GM11168 (cell line): Measurements from ENCODE around the gene CLTB.

Experiments
- in situ Hi-C: fragments of 300-500 bp; cut with MboI; formaldehyde crosslinking; loops from one replicate; pipeline ENCODE4 v1.12.0; 2022; ENCODE audit warnings: low sequenced_read_pairs; ENCODE audit not compliant: unreplicated experiment

The CLTB gene

DNA sequence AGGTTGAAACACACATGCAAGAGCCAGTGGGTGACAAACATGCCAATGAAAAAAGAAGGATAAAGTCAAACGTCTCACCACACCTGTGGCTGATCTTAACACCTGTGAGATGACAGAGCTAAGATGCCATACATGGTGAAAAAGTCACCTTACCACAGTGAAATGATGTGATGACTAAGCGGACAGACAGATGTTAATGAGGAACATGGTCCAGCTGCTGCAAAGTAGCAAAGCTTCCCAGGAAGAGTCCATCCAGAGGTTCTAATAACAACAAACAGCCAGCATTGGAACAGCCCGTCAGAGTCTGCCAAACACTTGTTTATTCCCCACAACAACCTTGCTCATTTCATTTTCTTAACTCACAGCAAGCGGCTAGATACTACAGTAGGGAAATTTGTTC lies 56.7 kb downstream of the CLTB start:
- in situ Hi-C loops = no loop called here

DNA sequence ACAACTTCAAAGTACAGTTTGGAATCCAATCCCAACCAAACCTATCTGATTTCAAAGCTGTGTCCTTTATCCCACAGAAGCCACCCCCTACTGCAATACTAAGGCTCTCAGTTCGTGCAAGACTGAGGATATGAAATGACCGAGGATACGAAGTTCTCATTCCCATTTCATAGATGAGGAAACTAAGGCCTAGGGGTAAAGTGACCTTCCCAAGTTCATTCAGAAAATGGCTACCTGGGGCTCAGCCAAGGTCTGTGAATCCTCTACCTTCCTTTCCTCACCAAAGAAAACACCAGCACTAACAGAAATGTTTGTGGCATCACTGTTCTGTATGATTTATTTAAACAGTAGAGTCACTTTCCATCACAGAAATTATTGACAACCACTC lies 60.2 kb downstream of the CLTB start:
- in situ Hi-C loops = no loop called here

DNA sequence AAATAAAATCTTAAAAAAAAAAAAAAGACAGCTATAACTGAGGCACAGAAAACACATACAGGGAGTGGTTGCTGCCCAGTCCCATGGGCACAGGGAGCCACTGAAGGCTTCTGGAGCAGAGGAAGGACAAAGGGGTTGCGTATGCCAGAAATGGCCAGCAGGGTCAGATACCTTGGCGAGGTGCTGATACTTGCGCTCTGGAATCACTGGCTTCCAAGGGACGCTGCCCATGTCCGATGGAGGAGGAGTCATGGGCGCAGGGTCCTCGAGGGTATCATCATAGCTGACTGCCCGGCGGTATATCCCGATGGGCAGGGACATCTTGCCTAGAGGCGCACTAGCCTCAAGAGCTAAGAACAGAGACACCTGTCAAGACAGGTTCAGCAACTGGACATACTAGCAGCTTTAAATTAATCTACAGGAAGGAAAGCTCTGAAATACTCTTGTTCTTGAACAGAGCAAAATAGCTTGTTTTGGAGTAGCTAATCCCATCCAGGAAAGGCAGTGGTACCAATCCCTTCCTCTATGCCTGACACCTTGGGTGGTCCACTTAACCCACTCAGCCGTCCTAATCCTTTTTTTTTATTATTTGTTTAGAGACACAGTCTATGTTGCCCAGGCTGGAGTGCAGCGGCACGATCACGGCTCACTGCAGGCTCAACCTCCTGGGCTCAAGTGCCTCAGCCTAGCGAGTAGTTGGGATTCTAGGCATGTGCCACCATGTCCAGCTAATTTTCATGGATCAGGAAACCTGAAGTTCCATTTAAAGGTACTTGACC lies 60.8 kb downstream of the CLTB start:
- in situ Hi-C loops = no loop called here

DNA sequence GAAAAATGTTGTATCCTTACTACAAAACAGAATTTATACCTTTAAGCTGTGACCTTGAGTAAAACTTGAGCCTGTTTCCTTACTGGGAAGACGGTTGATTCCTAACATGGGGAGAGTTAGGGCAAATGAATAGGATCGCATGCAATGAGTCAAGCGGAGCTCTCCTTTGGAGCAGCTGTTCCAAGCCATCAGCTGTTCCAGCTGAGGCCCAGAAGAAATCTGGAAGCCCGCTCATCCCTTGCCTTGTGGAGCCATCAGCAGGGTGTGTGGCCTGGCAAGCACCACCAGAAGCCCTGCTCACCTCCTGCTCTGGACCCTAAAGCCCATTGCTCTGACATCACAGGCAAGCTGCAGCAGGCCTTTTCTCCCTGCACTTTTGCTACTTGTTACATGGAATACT lies 62.8 kb downstream of the CLTB start:
- in situ Hi-C loops = no loop called here

- in situ Hi-C loops = no loop called here
Observed at GRCh38 chr5:176352116-176352878, 64.0 kb downstream of the CLTB start.

DNA sequence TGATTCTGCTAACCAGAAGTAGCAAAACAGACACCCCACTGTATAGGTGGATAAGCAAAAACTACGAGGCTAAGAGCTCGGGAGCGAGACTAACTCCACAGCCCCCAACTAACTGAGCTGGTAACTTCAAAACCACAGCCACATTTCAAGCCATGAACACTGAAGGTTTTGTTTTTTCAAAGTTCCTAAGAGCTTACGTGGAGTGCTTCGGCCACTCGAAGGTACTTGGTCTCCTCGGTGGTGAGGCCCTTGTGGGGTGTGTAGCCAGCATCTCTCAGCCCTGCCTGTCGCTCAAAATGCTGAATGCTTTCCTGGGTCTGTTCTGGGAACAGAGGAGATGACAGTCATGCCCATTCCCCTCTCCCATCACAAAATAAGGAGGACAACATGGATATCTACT lies 65.9 kb downstream of the CLTB start:
- in situ Hi-C loops = no loop called here

DNA sequence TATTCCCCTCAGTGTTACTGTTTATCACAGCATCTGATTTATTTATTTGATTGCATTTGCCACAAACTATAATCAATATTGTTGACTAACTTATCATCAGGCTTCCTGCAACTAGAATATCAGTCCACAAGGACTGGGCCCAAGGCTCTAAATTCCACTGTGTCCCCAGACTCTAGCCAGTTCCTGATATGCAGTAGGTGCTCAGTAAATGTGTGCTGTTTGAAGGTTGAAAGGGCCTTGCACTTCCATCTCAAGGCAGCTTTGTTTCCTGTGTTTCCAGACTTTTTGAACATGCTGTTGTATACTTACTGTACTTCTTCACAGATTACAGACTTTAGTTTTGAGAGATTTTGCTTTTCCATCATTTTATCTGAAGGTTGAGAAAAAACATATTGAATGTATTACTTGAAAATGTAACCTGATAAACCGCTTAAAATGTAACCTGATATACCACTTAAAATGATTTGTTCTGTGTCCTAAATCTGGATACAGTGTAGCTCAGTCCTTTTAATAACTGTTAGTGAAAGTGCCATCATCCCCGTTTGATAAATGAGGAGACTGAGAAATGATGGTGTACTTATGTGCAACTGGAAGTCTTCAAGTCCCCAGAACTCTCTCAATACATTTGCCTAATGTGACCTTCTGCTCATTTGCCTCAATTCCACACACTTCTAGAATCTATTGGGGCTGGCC lies 73.4 kb downstream of the CLTB start:
- in situ Hi-C loops = no loop called here
